Nephron progenitor cell (in vitro differentiated cells): ENCODE measurements around the gene NOL7.

ENCODE experiments used
- DNase-seq: peaks from one replicate; pipeline ENCODE4 v3.0.0; 2021
- H3K27ac Mint-ChIP-seq: 2 replicates; pipeline ENCODE4 v1.8.0; 2021; ENCODE audit warnings: mild to moderate bottlenecking, moderate library complexity, mixed read lengths
- H3K27me3 Mint-ChIP-seq: 2 replicates; pipeline ENCODE4 v1.8.0; 2021; ENCODE audit warnings: mild to moderate bottlenecking, low read depth, mixed read lengths; ENCODE audit not compliant: poor library complexity
- H3K36me3 Mint-ChIP-seq: 2 replicates; pipeline ENCODE4 v1.8.0; 2021; ENCODE audit warnings: low read depth, mixed read lengths
- H3K4me1 Mint-ChIP-seq: 2 replicates; pipeline ENCODE4 v1.8.0; 2021; ENCODE audit warnings: mixed read lengths
- H3K4me3 Mint-ChIP-seq: 2 replicates; pipeline ENCODE4 v1.8.0; 2021; ENCODE audit warnings: mild to moderate bottlenecking, moderate library complexity, mixed read lengths
- H3K9me3 Mint-ChIP-seq: 2 replicates; pipeline ENCODE4 v1.8.0; 2021; ENCODE audit warnings: mild to moderate bottlenecking, moderate library complexity, mixed read lengths
- TF ChIP-seq, protein P1 (sequence below): fragments of 200-600 bp; sonication (generic); IDR thresholded peaks from 2 replicates; pipeline ENCODE4 v1.5.0; 2021; ENCODE audit warnings: antibody characterized with exemption

Gene NOL7

DNA sequence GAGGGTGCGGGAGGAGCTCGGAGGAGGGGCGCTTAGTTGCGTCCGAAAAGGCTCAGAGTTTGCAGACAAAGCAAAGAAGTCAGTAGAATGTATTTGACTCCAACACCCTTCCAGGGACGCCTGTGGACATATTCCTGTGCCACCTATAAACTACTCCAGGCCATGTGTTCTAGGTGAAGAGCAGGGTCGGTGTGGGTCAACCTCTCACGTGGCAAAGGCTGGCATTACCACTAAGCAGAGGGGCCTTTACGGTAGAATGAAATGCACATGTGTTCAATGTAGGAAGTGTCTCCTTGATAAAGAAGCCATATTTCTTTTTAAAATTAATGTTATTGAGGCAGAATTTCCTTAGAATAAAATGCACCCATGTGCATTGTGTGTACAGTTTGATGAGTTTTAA lies 25.3 kb upstream of the NOL7 start:
- no peak for DNase-seq
- Mint-ChIP-seq H3K27ac (peak overlapping the region; percentile 44), H3K4me1 (peaks cover 5% of the 10 kb centered on the region), H3K4me3 (no peak overlapping the region), H3K36me3 (peaks cover 24% of the 10 kb centered on the region), H3K9me3 (no peaks in the 10 kb centered on the region), H3K27me3 (no peaks in the 10 kb centered on the region)
- TF ChIP-seq, protein P1, sequence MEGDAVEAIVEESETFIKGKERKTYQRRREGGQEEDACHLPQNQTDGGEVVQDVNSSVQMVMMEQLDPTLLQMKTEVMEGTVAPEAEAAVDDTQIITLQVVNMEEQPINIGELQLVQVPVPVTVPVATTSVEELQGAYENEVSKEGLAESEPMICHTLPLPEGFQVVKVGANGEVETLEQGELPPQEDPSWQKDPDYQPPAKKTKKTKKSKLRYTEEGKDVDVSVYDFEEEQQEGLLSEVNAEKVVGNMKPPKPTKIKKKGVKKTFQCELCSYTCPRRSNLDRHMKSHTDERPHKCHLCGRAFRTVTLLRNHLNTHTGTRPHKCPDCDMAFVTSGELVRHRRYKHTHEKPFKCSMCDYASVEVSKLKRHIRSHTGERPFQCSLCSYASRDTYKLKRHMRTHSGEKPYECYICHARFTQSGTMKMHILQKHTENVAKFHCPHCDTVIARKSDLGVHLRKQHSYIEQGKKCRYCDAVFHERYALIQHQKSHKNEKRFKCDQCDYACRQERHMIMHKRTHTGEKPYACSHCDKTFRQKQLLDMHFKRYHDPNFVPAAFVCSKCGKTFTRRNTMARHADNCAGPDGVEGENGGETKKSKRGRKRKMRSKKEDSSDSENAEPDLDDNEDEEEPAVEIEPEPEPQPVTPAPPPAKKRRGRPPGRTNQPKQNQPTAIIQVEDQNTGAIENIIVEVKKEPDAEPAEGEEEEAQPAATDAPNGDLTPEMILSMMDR, result no peak

- no peak overlapping the region for H3K27ac Mint-ChIP-seq
- H3K36me3 Mint-ChIP-seq, result peaks cover 16% of the 10 kb centered on the region
- TF ChIP-seq, protein P1, result no peak
- H3K4me3 Mint-ChIP-seq, result no peak overlapping the region
- H3K27me3 Mint-ChIP-seq, result no peaks in the 10 kb centered on the region
- no peaks in the 10 kb centered on the region for H3K9me3 Mint-ChIP-seq
- peaks cover 5% of the 10 kb centered on the region for H3K4me1 Mint-ChIP-seq
- no peak for DNase-seq
Observed at GRCh38 chr6:13590574-13591153, 24.5 kb upstream of the NOL7 start.

GRCh38 chr6:13591205-13591921 lies 23.8 kb upstream of the NOL7 start:
- H3K27ac Mint-ChIP-seq, result no peak overlapping the region
- H3K4me3 Mint-ChIP-seq, result no peak overlapping the region
- TF ChIP-seq, protein P1, result no peak
- H3K36me3 Mint-ChIP-seq, result peaks cover 23% of the 10 kb centered on the region
- no peaks in the 10 kb centered on the region for H3K27me3 Mint-ChIP-seq
- no peak for DNase-seq
- H3K9me3 Mint-ChIP-seq, result no peaks in the 10 kb centered on the region
- H3K4me1 Mint-ChIP-seq, result peaks cover 5% of the 10 kb centered on the region

DNA sequence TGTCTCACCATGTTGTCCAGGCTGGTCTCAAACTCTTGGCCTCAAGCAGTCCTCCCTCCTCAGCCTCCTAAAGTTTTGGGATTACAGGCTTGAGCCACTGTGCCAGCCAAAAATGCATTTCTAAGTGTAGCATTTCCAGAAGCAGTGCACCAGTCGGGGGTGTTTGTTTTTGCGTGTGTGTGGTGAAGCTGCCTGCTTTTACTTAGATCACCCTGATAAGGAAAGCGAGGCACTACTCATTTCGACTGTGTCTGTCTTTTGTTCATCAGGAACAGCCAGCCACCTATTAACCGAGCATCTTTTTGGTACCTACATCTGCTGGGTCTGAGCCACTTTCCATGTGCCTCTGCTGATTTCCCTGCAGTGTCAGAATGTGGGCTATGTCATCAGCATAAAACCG lies 22.0 kb upstream of the NOL7 start:
- Mint-ChIP-seq H3K4me3 (no peak overlapping the region), H3K36me3 (peaks cover 30% of the 10 kb centered on the region), H3K27me3 (peaks cover under 1% of the 10 kb centered on the region), H3K4me1 (peaks cover 14% of the 10 kb centered on the region), H3K9me3 (no peaks in the 10 kb centered on the region), H3K27ac (no peak overlapping the region)
- no peak for DNase-seq
- TF ChIP-seq, protein P1, result no peak

- H3K9me3 Mint-ChIP-seq, result no peaks in the 10 kb centered on the region
- H3K36me3 Mint-ChIP-seq, result peaks cover 32% of the 10 kb centered on the region
- H3K4me3 Mint-ChIP-seq, result no peak overlapping the region
- H3K27ac Mint-ChIP-seq, result peak overlapping the region; percentile 83
- H3K4me1 Mint-ChIP-seq, result peaks cover 20% of the 10 kb centered on the region
- no peak for DNase-seq
- peaks cover 2% of the 10 kb centered on the region for H3K27me3 Mint-ChIP-seq
- TF ChIP-seq, protein P1, result no peak
Observed at GRCh38 chr6:13593720-13594119, 21.4 kb upstream of the NOL7 start.

DNA sequence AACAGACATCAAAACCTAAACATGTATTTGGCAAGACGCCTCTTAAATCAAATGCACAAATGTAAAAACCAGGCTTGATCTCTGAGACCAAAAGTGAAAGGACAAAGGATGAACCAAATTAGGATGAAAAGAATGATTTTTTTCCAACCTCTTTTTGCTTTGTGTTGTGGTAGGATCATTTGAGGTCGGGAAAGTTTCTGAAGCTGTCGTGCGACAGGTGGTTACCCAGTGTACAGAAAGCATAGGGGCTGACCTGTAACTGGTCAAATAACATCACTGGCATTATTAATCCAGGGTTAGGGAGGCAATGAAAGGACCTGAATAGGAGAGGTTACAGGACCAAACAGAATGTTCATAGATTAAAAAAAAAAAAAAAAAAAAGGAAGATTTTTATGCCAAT lies 18.1 kb upstream of the NOL7 start:
- Mint-ChIP-seq H3K4me3 (no peak overlapping the region), H3K27ac (no peak overlapping the region), H3K27me3 (peaks cover 2% of the 10 kb centered on the region), H3K4me1 (peaks cover 27% of the 10 kb centered on the region), H3K9me3 (no peaks in the 10 kb centered on the region), H3K36me3 (peaks cover 56% of the 10 kb centered on the region)
- TF ChIP-seq, protein P1, result no peak
- no peak for DNase-seq
